GM18499 (cell line): ENCODE data around the gene DEDD2.

Source experiments
- ATAC-seq: cut with Tn5 transposase; IDR thresholded peaks from one replicate; pipeline ENCODE4 v1.9.1; 2021; ENCODE audit warnings: moderate number of reproducible peaks; ENCODE audit not compliant: insufficient read depth, unreplicated experiment

DEDD2 gene

DNA sequence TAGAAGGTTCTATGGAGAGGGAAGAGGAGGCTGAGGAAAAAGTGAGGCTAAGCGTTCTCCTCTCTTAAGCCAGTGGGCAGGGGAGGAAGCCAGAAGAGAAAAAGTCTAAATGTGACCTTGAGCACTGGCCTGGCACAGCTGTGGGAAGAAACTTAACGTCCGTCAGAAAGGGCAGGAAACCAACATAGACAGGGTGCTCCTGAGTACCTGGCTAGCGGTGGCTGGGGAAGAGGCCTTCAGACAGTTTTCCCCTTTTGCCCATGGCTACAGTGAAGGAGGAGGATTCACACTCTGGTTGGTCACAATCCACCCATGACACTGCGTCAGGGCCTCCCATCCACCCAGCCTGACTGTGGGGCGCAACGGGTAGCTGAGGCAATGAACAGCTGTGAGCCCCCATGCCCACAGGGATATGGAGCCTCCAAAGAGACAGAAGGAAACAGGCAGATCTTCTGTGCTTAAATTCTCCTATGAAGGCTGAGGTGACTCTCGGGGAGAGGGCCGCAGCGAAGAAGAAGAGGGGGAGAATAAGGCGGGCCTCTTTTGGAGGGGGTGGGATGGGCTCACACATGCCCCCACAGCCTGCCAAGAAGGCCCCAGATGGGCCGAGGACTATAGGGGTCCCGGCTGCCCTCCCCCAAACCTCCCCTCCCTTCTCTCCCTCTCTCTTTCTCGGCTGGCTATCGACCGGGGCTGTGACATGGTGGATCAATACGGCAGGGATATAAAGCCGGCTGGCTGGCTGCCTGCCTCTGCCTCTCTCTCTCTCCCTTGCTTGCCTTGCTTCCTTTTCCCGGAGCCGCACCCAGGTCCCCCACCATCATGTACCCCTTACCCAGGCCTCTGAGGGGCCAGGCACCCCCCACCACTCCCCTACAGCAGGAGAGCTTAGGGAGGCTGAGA is 65.4 kb downstream of the DEDD2 start:
- ATAC-seq: no peak

DNA sequence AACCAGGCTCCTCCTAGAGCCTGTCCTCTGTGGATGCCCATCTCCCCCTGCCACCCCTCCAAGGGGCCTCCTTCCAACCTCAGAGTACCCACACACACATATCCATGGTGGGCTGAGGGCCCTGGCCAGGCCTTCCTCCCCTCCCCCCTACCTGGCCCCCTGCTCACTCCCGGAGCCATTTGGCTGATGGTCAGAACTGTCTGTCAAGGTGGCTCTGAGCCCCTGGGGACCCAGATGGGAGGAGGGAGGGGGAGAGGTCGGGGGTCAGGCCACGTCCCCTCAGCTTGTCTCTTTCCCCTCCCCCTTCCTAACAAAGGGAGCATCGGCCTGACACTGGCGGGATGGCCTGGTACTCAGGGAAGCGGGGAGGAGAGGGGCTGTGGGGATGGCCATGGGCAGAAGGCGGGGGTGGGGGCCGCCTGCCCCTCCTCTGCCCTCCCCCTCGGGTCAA is 66.5 kb downstream of the DEDD2 start:
- ATAC-seq: no peak

DNA sequence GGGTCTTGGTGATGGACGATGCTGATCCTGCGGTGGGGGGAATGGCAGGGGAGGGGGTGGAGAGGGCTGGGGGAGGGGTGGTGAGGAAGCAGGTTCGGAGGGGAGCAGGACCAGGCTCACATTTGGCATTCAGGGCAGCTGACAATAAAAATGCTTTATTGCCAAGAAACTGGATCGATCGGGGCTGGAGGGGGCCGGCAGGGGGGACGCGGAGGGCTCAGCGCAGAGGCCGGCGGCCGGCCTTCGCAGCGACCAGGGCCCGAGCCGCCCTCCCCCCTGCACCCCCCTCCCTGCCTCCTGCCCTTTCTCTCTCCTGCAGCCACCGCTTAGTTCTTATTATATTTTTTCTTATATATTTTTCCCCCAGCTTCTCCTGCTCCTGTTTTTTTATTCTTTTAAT is 67.1 kb downstream of the DEDD2 start:
- no peak for ATAC-seq

DNA sequence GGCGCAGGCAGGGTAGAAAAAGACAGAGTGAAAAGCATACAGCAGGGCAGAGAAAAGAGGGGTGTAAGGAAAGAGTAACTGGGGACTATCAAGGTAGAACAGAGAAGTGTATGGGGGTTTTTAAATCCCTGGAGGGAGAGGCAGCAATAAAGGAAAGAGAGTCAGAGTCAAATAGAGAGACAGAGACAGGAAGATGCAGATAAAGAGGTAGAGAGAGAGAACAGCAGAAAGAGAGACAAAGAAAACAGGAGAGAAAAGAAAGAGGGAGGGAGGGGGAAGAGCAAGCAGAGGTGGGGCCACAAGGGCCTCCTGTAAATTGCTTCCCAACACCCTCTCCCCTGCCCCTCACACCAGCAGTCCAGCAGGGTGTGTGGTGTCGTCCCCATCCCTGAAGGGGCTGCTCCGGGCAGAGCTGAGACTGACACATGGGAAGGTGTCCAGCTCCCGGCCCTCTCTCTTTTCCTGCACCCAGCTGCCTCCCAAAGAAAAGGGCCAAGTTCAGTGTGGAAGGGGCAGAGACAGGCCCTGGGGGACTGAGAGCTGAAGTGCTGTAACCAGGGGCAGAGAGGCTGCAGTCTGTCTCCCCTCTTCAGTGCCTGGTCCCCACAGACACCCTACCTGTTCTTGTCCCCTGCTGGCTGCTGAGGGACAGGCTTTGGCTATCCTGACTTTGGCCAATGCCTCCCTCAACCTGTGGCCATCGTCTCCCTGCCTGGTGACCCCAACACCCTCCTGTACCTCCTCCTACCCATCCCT is 67.9 kb downstream of the DEDD2 start:
- no peak for ATAC-seq
